GM21825 (cell line): Measurements from ENCODE around the gene CAMK2N1.
"Not testable (repeated sequence)": the region's sequence is repeated elsewhere in the genome, so short reads cannot be mapped to it uniquely, and the experiment has no call there.

Source experiments
- ATAC-seq: cut with Tn5 transposase; IDR thresholded peaks from one replicate; pipeline ENCODE4 v1.9.1; 2021; ENCODE audit warnings: mild to moderate bottlenecking, moderate library complexity; ENCODE audit not compliant: unreplicated experiment

The CAMK2N1 gene

DNA sequence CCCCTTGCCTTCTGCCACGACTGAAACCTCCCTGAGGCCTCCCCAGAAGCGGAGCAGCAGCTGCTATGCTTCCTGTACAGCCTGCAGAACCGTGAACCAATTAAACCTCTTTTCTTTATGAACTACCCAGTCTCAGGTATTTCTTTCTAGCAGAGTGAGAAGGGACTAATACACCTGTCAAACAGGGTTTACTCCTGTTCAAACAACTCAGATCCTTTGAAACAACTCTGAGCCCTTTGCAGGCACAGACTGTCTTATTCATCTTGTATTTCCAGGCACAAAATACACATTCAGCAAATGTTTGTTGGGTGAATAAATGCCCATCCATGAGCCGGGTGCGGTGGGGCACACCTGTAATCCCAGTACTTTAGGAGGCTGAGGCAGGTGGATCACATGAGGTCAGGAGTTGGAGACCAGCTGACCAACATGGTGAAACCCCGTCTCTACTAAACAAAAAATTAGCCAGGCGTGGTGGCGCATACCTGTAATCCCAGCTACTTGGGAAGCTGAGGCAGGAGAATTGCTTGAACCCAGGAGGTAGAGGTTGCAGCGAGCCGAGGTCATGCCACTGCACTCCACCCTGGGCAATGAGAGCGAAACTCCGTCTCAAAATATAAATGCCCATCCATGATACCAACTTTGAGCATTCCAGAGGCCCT lies 10.8 kb upstream of the CAMK2N1 start:
- not testable (repeated sequence) for ATAC-seq

DNA sequence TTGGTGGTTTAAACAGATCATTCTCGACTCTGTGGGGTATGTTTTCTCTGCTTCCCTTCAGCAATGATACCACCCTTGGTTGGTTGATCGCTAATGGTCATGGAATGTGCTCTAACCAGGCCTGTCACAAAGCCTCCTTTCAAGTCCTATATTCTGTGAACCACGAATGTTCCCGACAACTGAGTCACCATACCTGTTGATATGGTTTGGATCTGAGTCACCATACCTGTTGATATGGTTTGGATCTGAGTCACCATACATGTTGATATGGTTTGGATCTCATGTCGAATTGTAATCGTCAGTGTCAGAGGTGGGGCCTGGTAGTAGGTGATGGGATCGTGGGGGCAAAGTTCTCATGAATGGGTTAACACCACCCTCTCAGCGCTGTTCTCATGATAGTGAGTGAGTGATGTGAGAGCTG lies 10.2 kb upstream of the CAMK2N1 start:
- ATAC-seq, result no peak

DNA sequence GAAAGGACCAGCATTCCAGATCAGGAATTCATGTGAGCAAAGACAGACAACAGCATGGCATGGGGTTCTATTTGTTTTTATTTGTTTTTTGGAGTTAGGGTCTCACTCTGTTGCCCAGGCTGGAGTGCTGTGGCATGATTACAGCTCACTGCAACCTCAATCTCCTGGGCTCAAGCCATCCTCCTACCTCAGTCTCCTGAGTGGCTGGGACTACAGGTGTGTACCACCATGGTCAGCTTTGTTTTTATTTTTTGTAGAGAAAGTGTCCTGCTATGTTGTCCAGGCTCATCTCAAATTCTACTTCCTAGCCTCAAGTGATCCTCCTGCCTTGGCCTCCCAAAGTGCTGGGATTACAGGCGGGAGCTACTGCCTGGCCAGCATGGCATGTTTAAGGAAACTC lies 9.7 kb upstream of the CAMK2N1 start:
- ATAC-seq, result no peak

DNA sequence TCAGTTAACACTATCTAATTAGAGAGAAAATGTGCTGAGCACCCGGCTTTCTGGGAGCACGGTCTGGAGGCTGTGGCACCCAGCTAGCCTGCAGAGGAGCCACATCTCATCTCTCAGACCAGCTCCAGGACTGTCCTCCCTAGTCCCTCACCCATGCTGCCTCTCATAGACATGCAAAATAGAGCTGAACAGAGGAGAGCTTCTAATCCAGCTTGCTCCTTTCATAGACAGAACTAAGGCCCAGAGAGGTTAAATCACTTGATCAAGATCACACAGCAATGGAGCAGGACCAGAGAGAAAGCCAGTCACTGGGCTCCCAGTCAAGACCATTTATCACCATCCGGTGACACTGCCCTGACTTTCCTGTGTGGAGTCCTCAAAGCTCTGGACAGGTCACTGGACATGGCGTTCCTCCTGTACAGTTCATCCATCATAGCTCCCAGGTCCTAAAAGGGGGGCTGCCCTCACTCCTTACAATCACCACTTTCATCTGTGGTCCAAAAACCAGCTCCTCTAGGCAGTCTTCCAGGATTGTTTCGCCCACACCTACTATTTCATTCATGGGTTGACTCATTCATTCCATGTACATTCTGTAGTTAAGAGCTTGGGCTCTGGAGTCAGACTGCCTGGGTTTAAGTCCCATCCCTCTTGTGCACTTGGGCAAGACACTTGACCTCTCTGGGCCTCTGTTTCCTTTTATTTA lies 8.8 kb upstream of the CAMK2N1 start:
- ATAC-seq, result no peak

DNA sequence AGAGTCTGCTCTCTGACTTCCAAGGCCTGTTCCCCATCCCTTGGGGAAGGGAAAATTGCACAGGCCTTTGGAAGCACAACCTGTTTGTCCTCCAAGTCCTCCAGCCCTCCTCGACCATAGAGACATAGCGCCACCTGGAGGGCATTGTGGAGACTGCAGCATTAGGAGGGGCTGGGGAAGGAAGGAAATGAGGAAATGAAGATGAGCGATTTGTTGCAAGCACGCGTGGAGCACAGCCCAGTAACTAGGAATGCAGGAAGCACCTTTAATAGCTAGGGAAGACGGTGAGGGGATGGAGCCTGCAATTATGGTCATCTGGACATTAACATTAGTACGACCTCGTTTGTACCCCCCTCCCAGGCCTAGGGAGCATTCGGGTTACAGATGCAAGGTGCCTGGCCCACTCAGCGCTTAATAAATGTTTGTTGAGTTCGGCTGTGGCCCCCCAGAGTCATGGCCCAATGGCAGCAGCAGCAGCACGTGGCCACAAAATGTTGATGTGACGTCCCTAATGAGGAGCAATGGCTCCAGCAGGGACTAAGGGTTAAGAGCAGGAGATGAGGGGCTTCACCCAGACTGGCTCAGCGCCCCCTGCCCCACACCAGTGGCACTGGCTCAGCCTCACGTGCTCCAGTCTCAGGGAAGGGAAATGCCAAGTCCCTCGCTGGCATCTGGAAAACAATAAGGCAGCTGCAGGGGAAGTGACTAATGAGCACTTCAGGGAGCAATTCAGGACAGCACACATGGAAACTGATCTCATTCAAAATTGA lies 8.0 kb upstream of the CAMK2N1 start:
- no peak for ATAC-seq

DNA sequence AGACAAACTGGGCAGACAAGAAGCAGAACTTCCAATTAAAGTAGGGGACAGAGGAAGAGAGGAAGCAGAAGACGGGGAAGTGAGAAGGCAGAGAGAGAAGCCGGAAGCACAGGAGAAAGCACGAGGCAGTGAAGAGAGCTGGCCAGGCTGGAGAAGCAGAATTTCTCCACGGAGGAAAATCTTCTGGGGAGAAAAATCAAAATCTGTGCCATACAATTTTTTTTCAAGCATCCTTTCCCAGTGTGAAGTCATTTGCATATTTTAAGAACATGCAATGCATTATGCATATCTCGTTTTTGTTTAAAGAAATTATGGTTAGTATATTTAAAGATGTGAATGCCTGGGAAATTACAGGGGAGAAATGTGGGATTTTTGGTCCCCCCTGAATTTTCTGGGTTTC lies 7.3 kb upstream of the CAMK2N1 start:
- ATAC-seq, result no peak

DNA sequence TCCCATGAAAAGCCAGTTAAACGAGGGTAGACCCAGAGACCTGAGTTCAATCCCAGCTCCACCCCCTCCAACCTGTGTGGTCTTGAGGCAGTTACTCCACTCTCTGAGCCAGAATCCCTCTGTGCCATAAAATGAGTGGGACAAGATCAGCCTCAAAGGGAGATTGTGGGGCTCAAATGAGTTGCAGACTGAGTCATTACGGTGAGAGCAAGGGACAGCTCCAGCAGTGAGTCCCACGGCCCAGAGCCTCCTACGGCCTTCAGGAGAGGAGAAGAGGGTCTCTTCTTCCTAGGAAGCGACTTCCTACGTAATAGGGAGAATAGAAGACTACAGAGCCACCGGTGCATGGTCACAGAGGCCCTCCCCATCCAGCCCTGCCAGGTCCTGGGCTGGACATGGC lies 6.7 kb upstream of the CAMK2N1 start:
- no peak for ATAC-seq

DNA sequence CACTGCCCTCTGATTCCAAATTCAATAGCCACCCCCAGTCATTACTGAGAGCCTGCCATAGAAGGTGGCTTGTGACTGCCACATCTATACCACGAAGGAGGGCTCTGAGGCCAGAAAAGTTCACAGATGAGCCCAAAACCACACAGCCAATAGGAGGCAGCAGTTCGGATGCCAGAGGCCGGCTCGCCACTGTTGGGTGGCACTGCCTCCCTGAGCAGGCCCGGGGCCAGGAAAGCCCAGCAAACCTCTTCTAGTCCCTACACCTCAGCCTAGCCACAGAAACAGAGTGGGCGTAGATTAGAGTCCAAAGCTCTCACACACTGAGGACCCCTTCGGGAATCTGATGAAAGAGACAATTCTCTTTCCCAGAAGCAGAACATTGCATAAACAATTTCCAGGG lies 5.9 kb upstream of the CAMK2N1 start:
- no peak for ATAC-seq

DNA sequence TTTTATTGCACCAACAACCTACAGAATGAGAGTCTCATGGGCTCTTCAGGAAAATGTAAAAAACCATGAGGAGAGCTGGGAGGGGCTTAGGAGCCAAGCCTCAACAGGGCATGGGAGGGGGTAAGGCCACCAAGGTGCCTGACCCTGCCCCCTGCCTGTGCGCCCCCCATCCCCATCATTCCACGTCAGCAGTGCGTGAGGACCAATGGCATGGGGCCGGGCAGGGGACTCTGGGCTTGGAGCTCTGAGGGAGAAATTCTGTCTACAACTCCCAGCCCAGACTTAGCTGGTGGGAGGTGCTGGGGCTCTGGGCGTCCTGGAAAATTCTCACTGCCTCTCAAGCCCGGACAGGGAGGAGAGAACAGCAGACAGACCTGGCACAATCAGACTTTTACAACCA lies 5.2 kb upstream of the CAMK2N1 start:
- no peak for ATAC-seq

DNA sequence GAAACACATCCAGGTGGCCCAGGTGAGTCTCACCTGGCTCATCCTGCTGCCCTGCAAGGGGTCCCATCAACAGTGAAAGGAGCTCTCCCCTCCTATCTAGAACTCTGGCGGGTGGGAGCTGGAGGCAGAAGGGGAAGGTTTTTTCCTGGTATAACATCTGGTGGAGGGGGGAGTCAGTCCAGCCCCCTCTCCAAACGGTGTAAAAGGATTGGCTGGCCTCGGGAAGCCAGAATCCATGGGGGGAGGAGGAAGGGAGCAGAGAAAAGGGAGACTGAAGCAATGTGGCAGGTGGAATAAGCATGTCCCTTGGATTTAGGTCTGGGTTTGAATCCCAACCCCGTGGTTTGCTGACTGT lies 1.2 kb upstream of the CAMK2N1 start:
- ATAC-seq, result no peak

DNA sequence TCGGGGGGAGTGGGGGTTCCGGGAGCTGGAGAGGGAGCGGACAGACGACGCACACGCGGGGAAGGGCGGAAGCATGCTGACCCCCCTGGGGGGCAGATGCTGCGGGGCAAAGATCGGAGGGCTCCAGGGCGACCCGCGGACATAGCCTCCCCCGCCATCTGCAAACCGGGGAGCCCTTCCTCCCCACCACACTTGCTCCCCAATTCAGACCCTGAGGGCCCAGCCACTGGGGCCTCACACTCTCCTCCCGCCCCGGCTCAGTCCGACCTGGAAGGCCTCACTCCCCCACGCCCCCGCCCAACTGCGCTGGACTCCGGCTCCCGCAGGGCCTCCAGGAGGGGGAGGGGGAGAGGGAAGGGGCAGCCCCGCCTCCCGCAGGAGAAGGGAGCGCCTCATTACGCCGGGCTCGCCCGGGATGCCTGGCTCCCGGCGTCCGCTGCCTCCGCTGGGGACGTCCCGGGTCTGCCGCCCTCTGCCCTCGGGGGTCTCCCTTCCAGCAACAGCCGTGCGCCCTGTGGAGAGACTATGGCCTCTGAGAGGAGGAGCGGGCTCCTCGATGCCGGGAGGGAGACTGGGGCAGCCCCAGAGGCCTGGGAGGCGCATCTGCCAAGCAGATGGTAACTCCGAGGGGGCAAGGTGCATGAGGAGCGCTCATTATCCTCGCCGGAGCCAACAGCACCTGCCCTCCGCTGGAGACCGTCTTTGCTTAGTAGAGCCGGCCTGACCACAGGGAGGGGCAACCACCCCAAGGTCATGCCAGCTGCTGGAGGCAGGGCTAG lies 636 bp upstream of the CAMK2N1 start:
- ATAC-seq, result no peak

DNA sequence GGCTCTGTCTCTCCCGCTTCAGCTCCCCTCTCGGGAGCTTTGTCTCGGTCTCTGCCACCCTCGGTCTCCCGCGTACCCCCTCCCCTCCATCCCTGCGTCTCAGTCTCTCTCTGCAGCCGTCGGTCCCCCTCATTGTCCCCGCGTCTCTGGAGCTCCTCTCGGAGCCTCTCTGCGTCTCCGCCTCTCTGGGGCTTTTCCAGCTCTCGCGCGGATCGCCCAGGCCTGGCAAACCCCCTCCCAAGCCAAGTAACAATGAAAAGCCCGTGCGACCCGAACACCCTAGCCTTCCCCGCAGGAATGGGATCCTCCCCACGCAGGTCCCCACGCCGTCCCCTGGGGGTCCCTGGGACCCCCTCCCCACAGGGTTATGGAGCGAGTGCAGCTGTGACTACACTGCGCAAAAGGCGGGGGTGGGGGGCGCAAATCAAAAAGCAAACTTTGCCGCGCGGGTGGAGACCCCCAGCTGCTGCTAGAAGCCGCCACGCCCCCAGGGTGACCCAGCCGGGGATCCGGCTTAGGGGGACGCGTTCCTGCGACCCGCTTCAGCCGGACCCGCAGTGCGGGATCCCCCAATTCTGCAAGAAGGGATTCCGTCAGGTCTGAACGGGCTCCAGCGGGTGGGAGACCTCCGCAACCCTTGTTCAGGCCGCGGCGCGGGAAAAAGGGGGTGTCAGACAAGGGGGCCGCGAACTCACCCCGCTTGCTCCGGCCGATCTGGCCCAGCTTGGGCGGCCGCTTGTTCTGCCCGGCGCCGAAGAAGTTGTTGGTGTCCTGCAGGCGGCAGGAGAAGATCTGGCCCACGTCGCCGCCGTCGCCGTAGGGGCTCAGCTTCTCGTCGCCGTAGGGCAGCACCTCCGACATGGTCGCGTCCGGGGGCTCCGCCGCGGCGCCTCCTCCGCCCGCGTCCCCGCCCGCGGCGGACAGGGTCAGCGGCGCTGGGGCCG lies 1.2 kb downstream of the CAMK2N1 start:
- no peak for ATAC-seq

DNA sequence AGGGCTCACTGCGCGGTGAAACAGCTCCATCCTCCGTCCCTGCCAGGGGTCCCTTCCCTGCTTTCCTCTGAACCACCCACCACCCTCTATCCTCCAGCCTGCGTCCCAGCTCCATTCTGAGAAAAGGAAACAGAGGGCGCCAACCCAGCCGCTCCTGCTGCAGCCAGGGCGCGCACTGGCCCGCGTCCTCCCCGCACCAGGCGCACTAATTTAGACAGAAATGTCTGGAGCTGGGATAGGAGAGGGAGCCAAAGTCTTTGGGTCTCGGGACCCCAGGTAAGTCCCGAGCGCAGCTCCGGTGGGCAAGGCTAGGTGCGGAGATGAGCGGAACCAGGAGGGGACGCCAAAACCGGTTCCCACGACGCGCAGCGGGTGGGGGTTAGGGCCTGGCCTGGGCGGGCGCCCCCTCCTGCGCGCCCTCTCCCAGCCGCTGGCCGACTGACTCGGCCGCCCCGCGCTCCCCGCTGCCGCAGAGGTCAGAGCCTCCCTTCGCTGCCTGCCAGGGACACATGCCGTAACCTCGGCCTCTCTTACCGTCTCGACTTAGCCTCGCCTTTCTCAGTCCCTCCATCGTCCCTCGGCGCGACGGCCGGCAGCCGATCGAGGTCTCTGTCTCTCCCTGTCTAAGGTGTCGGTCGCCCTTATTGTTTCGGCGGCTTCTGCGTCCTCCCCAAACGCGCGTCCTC lies 2.0 kb downstream of the CAMK2N1 start:
- no peak for ATAC-seq

DNA sequence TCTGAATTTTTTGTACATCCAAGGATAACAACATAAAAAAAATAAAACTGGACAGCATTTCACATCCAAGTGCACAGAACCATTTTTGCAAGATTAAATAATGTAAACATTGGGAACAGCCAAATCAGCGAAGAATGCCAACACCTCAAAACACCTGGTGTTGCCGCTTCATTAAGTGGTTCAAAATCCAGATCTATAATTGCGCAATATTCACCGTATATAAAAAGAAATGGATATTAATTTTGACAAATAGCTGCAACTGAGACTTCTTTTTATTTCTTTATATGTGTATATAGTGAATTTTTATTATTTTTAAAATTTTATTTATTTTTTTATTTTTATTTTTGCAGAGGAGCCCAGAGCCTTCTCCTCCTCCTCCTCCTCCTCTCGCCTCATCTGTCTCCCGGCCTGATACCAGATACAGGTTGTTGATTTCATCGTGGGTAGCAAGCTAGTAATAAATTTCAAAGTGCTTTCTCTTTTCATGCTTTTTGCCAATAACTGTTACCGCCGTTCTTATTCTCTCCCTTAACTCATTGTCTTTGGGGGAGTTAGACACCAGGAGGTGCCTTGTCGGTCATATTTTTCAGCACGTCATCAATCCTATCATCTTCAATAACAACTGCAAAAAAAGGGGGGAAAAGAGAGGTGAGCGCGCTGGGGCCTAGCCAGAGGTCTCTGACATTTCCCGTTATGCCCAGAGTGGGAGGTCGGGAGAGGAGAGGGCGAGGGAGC lies 2.7 kb downstream of the CAMK2N1 start:
- ATAC-seq, result no peak

DNA sequence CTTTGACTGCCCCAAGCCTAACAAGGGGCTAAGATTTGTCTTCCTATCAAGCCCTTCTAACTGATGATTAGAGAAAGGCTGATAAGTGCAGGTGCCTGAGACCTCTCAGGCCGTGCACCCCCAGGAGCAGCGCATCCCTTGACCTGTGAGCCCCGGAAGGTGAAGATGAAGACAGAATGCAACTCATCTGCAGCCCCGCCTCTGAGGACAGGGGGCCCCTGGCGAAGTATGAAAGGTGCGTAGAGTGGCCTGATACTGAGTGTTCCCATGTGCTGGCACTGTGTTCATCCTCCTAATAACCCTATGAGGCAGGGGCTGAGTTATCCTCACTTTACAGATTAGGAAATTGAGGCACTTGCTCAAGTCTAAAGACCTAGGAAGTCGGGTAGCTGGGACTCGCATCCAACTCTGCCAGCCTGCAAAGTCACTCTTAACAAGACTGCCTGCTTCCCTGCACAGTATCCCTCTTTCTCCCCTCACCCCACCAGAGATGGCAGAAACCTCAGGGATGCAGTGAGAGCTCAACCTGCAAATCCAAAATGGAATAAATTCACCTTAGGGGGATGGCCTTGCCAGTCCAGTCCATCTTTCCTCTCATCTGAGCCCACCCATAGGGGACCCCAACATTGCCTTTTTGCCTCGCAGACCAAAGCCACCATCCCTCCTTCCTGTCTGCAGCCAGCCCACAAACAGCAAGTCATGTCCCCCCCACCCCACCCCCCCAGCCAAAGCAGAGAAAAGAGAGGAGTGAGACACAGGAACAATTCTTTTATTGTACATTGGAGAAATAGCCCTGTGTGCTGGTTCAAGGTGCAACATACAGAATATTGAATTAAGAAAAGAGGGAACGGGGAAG lies 4.1 kb downstream of the CAMK2N1 start:
- ATAC-seq, result no peak

DNA sequence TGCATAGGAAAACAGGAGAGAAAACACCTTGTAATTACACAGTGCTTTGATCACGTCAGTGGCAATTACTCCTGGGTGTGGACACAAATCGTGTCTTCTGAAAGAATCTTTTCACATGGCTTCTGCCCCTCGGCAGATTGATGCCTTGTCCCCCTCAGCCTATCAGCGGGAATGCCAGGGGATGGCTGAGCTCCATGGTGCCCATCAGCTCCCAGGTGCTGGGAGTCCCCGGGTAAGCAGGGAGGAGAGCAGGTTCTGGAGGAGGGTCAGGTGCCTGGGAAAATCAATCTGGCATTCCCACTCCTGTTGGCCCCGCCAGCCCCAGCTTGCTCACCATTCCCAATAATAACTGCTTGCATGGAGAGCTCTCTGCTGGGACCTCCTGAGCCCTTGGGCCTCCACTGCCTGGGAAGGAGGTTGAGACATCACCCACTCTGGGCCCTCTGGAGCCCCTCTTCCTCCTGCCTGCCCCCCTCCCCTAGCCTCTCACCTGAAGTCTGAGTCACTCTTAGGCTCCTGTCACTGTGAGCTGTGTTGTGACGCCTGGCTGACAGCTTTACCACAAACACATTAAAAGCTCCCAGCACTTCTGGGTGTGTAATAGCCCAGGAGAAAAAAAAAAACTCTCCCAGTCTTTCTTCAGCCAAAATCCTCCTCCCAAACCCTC lies 4.9 kb downstream of the CAMK2N1 start:
- ATAC-seq, result no peak

DNA sequence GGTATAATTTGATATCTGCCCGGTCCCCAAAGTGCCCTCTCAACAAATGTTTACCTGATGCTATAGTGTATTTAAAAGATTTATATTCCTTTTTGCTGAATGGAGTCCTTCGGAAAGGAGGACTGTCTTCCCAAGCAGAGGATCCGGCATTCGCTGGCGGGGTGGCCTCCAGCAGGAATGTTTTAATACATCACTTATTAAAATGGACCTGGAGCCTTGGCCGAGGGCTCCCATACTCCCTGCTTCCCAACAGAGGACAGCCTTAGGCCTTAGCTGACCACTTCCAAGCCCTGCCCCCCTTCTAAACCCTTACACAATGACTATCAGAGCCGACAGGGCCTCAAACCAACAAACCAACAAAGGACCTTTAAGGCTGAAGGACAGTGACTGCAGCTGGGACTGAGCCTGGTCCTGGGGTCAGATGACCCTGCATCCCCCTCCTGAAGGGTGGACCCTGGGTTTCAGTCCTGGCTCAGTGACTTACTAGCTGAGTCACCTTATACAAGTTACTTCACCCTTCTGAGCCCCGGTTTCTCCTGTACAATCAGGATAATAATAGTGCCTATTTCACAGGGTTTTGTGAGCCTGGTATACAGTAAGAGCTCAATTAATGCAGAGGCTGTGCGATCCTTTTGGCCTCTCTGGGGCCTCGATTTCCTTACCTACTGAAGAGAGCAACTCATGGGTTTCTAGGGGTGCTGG lies 5.6 kb downstream of the CAMK2N1 start:
- no peak for ATAC-seq
